SK-N-SH treated with all-trans-retinoic acid at 6 μM for 48 hours (cell line): ENCODE data around the gene NARS2.

Experiments used
- ATAC-seq: fragments of 200-7000 bp; cut with Tn5 transposase; 3 replicates; pipeline ENCODE4 v1.9.1; 2020; ENCODE audit warnings: mild to moderate bottlenecking, moderate library complexity
- ARNTL ChIP-seq: fragments of 450-650 bp; formaldehyde crosslinking; IDR thresholded peaks from 2 replicates; pipeline ENCODE4 v1.5.0; 2020; ENCODE audit warnings: low read depth, mild to moderate bottlenecking, moderate library complexity, borderline replicate concordance
- BACH2 ChIP-seq: fragments of 250-450 bp; sonication (Bioruptor Pico); IDR thresholded peaks from 2 replicates; pipeline ENCODE4 v1.9.0; 2021; ENCODE audit warnings: mild to moderate bottlenecking, borderline replicate concordance
- CSDC2 ChIP-seq: fragments of 250-450 bp; sonication (Bioruptor Pico); IDR thresholded peaks from 2 replicates; pipeline ENCODE4 v1.5.0; 2020; ENCODE audit warnings: mild to moderate bottlenecking, moderate library complexity
- ESRRG ChIP-seq: fragments of 250-450 bp; sonication (Bioruptor Pico); IDR thresholded peaks from 2 replicates; pipeline ENCODE4 v1.6.1; 2021; ENCODE audit warnings: mild to moderate bottlenecking
- GLIS3 ChIP-seq: fragments of 250-450 bp; sonication (Bioruptor Pico); IDR thresholded peaks from 2 replicates; pipeline ENCODE4 v1.5.0; 2020; ENCODE audit warnings: mild to moderate bottlenecking, moderate library complexity
- ISL1 ChIP-seq: fragments of 250-450 bp; sonication (Bioruptor Pico); IDR thresholded peaks from 2 replicates; pipeline ENCODE4 v2.1.2; 2022; ENCODE audit warnings: mild to moderate bottlenecking, moderate library complexity
- OSR1 ChIP-seq: fragments of 250-450 bp; sonication (Bioruptor Pico); IDR thresholded peaks from 2 replicates; pipeline ENCODE4 v1.8.0; 2022; ENCODE audit warnings: moderate library complexity, mild to moderate bottlenecking, inconsistent platforms
- PATZ1 ChIP-seq: fragments of 250-450 bp; sonication (Bioruptor Pico); IDR thresholded peaks from 2 replicates; pipeline ENCODE4 v1.8.0; 2020; ENCODE audit warnings: mild to moderate bottlenecking, moderate library complexity, borderline replicate concordance
- POU6F1 ChIP-seq: fragments of 250-450 bp; sonication (Bioruptor Pico); IDR thresholded peaks from 2 replicates; pipeline ENCODE4 v1.8.0; 2021; ENCODE audit warnings: low read depth, mild to moderate bottlenecking, moderate library complexity, borderline replicate concordance
- PPARA ChIP-seq: fragments of 250-450 bp; sonication (Bioruptor Pico); IDR thresholded peaks from 2 replicates; pipeline ENCODE4 v1.5.0; 2020; ENCODE audit warnings: mild to moderate bottlenecking, borderline replicate concordance
- RARB ChIP-seq: fragments of 250-450 bp; sonication (Bioruptor Pico); IDR thresholded peaks from 2 replicates; pipeline ENCODE4 v1.8.0; 2021; ENCODE audit warnings: mild to moderate bottlenecking, moderate library complexity
- SNAI2 ChIP-seq: fragments of 250-450 bp; sonication (Bioruptor Pico); IDR thresholded peaks from 2 replicates; pipeline ENCODE4 v1.5.0; 2020; ENCODE audit warnings: mild to moderate bottlenecking, moderate library complexity
- TCF4 ChIP-seq: fragments of 250-450 bp; sonication (Bioruptor Pico); IDR thresholded peaks from 2 replicates; pipeline ENCODE4 v1.8.0; 2021; ENCODE audit warnings: mild to moderate bottlenecking, moderate library complexity, borderline replicate concordance
- ZC3H10 ChIP-seq: fragments of 250-450 bp; sonication (Bioruptor Pico); IDR thresholded peaks from 2 replicates; pipeline ENCODE4 v1.5.1; 2021; ENCODE audit warnings: mild to moderate bottlenecking, moderate library complexity
- ZFP30 ChIP-seq: fragments of 450-650 bp; formaldehyde crosslinking; IDR thresholded peaks from 2 replicates; pipeline ENCODE4 v1.5.0; 2022; ENCODE audit warnings: mild to moderate bottlenecking, moderate library complexity
- ZNF565 ChIP-seq: fragments of 450-650 bp; formaldehyde crosslinking; conservative IDR thresholded peaks from 2 replicates; pipeline ENCODE4 v1.5.0; 2020; ENCODE audit warnings: low read depth, mild to moderate bottlenecking, moderate library complexity
- ZNF70 ChIP-seq: fragments of 450-650 bp; formaldehyde crosslinking; IDR thresholded peaks from 2 replicates; pipeline ENCODE4 v1.5.0; 2020; ENCODE audit warnings: mild to moderate bottlenecking, moderate library complexity
- ZNF8 ChIP-seq: fragments of 450-650 bp; formaldehyde crosslinking; IDR thresholded peaks from 2 replicates; pipeline ENCODE4 v1.5.0; 2020; ENCODE audit warnings: mild to moderate bottlenecking, moderate library complexity
- TF ChIP-seq, protein P1 (sequence below): fragments of 250-450 bp; sonication (Bioruptor Pico); IDR thresholded peaks from 2 replicates; pipeline ENCODE4 v1.5.0; 2020; ENCODE audit warnings: mild to moderate bottlenecking, moderate library complexity
- TF ChIP-seq, protein P2 (sequence below): fragments of 250-450 bp; sonication (Bioruptor Pico); IDR thresholded peaks from 2 replicates; pipeline ENCODE4 v1.5.1; 2021; ENCODE audit warnings: mild to moderate bottlenecking, moderate library complexity
- TF ChIP-seq, protein P3 (sequence below): fragments of 250-450 bp; sonication (Bioruptor Pico); IDR thresholded peaks from 2 replicates; pipeline ENCODE4 v1.5.1; 2020; ENCODE audit warnings: low read depth, mild to moderate bottlenecking, moderate library complexity

NARS2 gene

GRCh38 chr11:78446210-78446609 is 128.5 kb downstream of the NARS2 start:
- TF ChIP-seq BACH2 (CRISPR knock-in tag), result no peak
- no peak for TF ChIP-seq ARNTL (CRISPR knock-in tag)
- TF ChIP-seq GLIS3, result no peak
- no peak for TF ChIP-seq TCF4 (CRISPR knock-in tag)
- TF ChIP-seq ZNF70 (CRISPR knock-in tag), result no peak
- TF ChIP-seq SNAI2, result no peak
- no peak for TF ChIP-seq RARB
- TF ChIP-seq, protein P1, sequence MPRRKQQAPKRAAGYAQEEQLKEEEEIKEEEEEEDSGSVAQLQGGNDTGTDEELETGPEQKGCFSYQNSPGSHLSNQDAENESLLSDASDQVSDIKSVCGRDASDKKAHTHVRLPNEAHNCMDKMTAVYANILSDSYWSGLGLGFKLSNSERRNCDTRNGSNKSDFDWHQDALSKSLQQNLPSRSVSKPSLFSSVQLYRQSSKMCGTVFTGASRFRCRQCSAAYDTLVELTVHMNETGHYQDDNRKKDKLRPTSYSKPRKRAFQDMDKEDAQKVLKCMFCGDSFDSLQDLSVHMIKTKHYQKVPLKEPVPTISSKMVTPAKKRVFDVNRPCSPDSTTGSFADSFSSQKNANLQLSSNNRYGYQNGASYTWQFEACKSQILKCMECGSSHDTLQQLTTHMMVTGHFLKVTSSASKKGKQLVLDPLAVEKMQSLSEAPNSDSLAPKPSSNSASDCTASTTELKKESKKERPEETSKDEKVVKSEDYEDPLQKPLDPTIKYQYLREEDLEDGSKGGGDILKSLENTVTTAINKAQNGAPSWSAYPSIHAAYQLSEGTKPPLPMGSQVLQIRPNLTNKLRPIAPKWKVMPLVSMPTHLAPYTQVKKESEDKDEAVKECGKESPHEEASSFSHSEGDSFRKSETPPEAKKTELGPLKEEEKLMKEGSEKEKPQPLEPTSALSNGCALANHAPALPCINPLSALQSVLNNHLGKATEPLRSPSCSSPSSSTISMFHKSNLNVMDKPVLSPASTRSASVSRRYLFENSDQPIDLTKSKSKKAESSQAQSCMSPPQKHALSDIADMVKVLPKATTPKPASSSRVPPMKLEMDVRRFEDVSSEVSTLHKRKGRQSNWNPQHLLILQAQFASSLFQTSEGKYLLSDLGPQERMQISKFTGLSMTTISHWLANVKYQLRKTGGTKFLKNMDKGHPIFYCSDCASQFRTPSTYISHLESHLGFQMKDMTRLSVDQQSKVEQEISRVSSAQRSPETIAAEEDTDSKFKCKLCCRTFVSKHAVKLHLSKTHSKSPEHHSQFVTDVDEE (CRISPR knock-in tag), result no peak
- TF ChIP-seq ZNF8 (CRISPR knock-in tag), result no peak
- no peak for TF ChIP-seq ESRRG (CRISPR knock-in tag)
- TF ChIP-seq ZC3H10, result no peak
- TF ChIP-seq, protein P2, sequence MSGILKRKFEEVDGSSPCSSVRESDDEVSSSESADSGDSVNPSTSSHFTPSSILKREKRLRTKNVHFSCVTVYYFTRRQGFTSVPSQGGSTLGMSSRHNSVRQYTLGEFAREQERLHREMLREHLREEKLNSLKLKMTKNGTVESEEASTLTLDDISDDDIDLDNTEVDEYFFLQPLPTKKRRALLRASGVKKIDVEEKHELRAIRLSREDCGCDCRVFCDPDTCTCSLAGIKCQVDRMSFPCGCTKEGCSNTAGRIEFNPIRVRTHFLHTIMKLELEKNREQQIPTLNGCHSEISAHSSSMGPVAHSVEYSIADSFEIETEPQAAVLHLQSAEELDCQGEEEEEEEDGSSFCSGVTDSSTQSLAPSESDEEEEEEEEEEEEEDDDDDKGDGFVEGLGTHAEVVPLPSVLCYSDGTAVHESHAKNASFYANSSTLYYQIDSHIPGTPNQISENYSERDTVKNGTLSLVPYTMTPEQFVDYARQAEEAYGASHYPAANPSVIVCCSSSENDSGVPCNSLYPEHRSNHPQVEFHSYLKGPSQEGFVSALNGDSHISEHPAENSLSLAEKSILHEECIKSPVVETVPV (CRISPR knock-in tag), result no peak
- TF ChIP-seq PATZ1 (CRISPR knock-in tag), result no peak
- TF ChIP-seq ZNF565 (CRISPR knock-in tag), result no peak
- TF ChIP-seq CSDC2 (CRISPR knock-in tag), result no peak
- no peak for TF ChIP-seq PPARA
- TF ChIP-seq, all 23 proteins: peak for 0
- ATAC-seq, result no peak

- no peak for ATAC-seq
- TF ChIP-seq TCF4 (CRISPR knock-in tag), result no peak
- TF ChIP-seq ZFP30, result no peak
- no peak for TF ChIP-seq OSR1 (CRISPR knock-in tag)
- TF ChIP-seq ARNTL (CRISPR knock-in tag), result no peak
- TF ChIP-seq BACH2 (CRISPR knock-in tag), result no peak
- TF ChIP-seq POU6F1 (CRISPR knock-in tag), result no peak
- TF ChIP-seq ISL1 (CRISPR knock-in tag), result no peak
- no peak for TF ChIP-seq ZNF565 (CRISPR knock-in tag)
- no peak for TF ChIP-seq GLIS3
- no peak for TF ChIP-seq CSDC2 (CRISPR knock-in tag)
Observed at GRCh38 chr11:78444726-78445125, 129.9 kb downstream of the NARS2 start.

DNA sequence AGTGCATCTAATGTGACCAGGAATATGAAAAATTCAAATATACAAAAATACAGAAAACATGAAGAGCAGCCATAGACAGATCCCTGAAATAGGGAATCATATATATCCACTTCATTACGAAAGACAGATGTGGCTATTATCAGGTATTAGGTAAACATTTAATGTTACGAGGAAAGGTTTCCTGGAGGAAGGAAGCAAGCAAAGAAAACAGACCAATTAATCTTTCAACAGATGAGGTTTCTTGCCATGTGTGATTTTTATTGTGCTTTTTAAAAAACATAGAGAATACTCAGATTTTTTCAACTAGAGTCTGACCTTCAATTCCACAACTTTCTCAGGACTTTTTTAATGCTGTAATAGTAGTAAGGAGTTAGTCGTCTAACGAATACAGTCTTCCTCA is 132.7 kb downstream of the NARS2 start:
- no peak for ATAC-seq
- TF ChIP-seq, protein P2 (CRISPR knock-in tag), result no peak
- TF ChIP-seq TCF4 (CRISPR knock-in tag) (no peak), OSR1 (CRISPR knock-in tag) (no peak), ZNF565 (CRISPR knock-in tag) (no peak), PATZ1 (CRISPR knock-in tag) (no peak), ZFP30 (no peak), GLIS3 (no peak), PPARA (no peak), SNAI2 (no peak), RARB (no peak), ZC3H10 (no peak)
- TF ChIP-seq, protein P3, sequence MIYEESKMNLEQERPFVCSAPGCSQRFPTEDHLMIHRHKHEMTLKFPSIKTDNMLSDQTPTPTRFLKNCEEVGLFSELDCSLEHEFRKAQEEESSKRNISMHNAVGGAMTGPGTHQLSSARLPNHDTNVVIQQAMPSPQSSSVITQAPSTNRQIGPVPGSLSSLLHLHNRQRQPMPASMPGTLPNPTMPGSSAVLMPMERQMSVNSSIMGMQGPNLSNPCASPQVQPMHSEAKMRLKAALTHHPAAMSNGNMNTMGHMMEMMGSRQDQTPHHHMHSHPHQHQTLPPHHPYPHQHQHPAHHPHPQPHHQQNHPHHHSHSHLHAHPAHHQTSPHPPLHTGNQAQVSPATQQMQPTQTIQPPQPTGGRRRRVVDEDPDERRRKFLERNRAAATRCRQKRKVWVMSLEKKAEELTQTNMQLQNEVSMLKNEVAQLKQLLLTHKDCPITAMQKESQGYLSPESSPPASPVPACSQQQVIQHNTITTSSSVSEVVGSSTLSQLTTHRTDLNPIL, result no peak
